GOT3 (cell line): Measurements from ENCODE around the gene SEMA4D.

Experiments
- DNase-seq: peaks from one replicate; lab custom pipeline; 2025; ENCODE audit warnings: mixed read lengths; lab: John Stamatoyannopoulos, UW

SEMA4D gene

DNA sequence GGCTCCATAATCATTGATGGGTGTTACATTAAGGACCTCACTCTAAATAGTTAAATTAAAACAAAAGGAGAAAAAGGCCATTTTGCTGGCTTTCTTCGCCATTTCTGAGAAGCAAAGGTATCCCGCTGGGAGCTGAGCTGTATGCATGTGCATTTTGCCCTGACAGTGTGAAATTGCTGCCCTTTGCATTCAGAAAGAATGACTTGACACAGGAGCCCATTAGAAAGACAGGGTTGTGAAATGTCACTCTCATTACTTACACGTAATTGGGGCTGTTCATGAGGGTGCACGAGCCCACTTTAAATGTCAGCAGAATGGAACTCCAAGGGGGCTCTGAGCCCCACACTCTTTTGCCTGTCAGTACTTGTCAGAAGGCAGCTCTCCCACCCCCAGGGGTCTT is 85.0 kb downstream of the SEMA4D start:
- no peak for DNase-seq

DNA sequence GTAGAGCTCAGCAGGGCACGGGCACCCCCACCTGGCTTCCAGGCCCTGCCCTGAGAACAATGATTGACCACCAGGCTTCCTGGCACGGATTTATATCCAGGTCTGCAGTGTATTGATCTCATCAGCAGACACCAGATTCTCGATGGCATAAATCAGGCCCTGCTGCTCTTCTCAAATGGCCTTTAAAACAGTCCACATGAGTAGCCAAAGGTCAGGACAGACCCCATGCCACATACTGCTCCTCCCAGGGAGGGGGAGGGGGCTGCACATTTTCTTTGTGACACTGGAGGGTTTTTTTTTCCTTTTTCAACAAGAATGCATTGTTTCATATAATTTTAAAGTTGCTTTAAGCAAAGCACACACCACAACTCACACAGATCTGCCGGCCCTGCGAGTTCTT is 85.4 kb downstream of the SEMA4D start:
- no peak for DNase-seq

DNA sequence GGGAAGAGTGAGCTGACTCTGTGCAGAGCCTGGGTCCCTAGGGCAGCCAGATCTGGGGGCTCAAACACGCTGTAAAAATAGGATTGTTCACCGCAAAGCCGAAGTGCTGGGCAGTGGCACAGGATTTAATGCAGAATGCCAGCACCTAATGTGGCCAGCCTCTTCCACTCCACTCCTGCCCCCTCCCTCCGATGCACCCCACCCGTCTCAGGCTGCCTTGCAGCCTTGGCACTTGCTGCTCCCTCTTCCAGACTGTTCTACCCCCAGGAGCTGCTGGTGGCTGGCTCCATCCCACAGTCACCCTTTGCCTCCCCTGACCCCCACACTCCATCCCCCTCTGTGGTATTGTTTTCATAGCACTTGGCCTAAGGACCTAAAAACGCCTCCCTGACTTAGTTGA is 86.2 kb downstream of the SEMA4D start:
- DNase-seq = no peak

DNA sequence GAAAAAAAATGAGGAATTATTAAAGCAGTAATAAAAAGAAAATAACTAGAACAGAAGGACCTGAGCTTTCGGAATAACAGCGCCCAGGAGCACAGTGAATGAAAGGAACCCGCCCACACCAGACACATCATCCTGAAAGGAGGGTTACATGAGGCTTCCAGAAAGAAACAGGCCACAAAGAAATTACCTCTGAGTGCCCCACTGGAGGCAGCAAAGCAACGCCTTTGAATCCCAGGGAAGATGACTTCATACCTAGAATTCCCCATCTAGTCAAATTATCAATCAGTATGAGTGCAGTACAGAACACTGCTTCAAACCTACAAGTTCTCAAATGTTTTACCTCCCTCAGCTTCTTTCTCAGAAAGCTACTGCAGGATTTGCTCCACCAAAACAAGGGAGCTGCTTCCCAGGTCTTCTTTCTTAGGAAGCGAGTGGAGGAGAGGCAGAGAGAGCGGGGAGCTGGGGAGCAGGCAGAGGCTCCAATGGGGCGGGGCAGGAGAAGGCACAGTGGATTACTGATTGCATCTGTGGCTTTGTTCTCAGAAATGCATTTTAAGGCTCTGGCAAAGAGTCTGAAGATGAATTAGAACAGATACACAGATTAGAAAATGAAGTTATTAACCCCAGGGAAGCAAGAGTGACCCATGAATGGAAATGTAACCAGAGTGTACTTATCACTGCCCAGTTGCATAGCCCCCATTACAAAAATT is 87.1 kb downstream of the SEMA4D start:
- DNase-seq = no peak

DNA sequence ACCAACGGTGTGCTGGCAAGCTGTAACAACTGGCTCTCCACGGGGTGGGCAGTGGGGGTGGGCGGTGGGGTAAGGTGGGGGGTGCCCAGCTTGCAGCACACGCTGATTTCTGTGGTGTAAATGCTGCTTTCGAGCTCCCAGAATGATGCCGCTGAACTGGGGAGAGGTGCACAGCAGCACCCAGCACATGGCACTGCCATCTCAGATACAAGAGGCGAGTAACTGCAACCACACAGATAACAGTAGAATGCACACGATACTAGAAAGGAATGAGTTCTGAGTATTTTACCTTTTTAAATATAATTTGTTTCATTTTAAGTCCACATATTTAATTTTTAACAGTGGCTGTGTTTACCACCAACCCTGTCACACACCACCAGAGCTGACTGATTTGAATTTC is 87.9 kb downstream of the SEMA4D start:
- no peak for DNase-seq

DNA sequence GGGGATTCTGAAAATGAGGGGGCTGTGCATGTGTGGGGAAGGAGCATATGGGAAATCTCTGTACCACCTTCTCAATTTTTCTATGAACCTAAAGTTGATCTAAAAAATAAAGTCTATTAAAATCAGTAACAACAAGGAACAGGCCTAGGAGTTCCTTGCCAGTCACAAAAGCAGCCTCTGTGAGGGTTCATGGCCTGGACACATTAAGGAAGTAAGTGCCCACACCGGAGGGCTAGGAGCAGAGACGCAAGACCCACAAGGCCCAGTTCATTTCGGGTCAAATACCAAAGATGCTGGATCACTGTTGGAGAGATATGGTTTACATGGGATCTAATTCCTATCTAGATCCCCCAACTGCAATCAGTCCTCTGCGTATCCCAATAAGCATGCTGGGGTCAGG is 88.4 kb downstream of the SEMA4D start:
- DNase-seq = no peak

DNA sequence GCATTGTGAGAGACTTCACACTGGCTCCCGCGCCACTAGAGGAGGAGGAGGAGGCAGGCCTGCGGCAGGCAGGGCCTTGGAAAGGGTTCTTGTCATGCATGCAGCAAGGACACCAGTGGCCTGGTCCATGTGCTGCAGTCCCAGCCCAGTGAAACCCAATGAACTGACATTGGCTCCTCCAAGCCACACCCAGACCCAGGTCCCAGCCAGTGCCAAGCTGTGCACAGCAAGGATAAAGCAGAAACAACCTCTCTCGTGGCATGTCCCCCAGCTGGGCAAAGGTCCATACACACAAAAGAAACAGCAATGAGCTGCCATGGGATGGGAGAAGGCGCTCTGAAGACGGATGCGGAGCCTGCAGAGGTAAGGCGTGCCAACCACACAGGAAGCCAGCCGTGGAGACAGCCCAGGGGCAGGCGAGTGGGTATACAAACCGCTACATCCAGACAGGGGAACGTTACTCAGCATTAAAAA is 89.2 kb downstream of the SEMA4D start:
- DNase-seq = no peak

DNA sequence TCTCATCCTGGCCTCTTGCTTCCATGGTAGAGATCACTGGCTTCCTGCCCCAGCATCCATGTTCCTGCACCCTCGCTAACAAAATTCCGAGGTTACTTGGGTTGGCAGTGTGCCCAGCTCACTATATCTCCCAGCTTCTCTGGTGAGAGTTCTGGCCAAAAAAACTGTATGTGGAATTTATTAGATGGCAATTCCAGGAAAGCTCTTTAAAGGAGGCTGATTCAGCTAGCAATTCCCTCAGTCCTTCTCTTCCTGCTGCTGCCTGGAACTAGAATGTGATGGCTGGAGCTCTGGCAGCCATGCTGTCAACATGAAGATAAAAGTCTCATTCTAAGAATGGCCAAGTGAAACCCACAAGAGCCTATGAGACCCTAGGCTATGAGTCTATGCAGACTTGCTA is 90.8 kb downstream of the SEMA4D start:
- DNase-seq = no peak

DNA sequence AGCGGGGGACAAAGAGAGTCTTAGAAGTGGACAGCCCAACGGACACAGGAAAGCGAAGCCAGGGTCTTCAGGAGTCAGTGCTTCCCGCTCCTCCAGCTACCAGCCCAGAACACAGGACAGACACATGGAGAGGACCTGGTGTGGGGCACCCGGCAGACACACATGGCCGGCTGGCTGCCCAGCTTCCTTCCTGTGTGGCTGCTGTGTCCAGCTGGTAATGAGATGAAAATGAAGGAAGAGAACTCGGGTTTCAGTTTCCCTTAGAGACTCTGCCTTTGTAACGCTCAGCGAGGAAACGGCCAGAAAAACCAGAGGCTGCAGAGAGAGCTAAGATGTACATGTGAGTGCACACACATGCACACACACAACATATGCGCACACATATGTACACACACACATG is 92.1 kb downstream of the SEMA4D start:
- no peak for DNase-seq

DNA sequence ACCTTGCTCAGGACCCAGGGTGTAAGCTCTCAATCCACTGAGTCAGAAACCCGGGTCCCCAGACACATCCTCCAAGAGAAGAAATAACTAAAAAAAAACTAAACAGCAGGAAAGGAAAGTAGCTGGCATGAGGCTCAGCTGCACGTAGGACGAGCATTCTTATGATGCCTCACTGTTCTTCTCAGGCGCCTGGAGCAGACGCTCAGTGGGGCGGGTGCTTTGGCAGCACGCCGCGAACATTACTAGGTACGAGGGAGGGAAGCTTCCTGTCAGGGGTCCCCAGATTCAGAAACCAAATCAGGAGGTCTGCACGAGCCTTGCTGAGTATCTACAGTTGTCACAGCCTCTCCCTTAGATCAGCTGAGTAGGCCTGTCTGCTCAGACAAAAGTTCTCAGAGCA is 93.8 kb downstream of the SEMA4D start:
- DNase-seq = no peak

DNA sequence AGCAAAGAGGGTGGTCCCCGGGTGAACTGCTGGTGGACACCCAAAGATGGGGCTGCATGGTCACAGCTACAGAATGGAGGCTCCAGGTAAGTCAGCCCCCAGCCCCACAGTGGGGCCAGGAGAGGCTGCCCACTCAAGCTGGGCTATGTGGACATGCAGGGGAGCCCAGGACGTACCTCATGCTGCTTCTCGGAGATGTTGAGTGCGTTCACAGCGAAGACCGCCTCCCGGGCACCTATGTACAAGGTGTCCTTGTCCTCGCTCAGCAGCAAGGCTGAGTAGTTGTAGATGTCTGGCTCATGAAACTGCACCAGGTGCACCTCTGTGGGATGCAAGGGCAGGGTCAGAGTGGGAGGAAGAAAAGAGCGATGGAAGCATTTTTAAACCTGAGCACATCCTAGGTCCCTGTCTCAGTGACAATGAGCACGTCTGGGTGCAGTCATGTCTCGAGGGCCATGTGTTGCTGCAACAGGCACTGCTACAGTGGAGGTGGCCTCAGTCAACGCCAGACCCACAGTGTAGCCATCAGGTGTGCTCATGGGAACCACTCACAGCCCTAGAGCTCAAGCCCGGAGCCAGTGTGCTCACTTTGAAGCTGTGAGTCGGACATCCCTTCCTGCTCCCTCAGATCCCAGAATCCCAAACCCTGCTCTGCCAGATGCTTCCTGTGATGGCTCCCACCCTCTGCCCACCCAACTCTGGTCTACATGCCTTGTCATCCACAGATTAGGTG is 95.1 kb downstream of the SEMA4D start:
- no peak for DNase-seq

DNA sequence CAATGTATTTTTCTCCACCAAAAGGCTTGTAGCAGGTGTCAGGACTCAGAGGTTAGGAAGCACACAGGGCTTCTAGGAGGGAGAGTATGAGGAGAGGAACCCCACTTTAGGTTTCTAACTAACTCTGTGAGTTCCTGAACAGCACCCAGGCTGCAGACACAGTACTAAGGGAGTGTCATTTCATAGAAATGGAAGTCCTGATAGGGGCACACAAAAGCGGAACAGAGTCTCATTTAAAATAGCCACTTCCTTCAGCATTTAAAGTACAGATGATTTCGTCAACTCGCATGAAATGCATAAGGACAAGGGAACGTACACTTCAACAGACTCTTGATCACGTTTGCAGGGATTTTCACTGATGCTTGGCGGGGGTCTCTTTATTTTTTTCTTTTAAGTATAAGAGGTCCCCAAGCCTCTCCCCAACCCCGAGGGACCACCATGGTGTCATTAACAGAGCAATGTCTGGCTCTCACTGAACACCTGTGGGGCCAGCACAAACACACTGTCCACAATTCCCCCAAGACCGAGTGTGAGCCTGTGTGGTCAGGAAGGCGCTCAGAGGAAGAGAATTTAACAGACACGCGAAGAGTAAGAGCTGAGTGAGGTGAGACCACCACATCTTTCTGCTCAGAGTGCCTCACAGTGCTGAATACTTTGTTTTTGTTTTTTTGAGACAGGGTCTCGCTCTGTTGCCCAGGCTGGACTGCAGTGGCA is 97.4 kb downstream of the SEMA4D start:
- no peak for DNase-seq

DNA sequence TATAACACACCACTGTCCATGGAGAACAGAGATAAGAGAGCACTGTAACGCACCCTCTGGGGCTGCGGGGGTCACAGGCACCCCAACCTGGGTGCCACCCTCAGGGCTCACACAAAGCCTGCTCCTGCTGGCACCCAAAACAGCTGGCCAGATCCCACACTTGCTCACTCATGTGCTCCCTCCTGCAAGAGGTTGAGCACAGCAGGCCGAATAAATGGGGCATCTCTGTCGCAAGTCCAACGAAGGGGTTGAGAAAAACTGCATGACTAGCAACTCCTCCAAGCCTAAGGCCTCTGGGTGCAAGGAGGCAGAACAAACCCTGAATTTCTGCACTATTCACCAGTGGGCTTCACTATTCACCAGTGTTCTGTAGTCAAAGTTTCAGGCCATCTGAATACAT is 99.3 kb downstream of the SEMA4D start:
- DNase-seq = no peak

DNA sequence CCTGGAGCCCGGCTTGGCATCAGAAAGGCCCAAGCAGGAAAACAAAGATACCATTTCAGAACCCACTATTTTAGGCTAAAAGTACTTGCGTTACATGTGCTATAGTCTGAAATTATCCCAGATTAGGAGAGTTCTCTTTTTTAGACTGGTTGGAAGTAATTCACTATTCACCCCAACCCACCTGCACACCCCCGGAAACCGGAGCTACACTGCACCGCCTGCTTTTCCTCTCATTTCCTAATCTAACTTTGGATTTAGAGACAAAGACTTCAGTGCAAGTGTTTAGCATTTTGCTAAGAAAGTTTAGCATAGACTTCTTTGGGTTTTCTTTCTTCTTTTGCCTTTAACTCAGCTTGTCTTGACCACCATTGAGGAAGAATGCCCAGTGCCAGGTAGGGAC is 100.4 kb downstream of the SEMA4D start:
- DNase-seq = no peak

DNA sequence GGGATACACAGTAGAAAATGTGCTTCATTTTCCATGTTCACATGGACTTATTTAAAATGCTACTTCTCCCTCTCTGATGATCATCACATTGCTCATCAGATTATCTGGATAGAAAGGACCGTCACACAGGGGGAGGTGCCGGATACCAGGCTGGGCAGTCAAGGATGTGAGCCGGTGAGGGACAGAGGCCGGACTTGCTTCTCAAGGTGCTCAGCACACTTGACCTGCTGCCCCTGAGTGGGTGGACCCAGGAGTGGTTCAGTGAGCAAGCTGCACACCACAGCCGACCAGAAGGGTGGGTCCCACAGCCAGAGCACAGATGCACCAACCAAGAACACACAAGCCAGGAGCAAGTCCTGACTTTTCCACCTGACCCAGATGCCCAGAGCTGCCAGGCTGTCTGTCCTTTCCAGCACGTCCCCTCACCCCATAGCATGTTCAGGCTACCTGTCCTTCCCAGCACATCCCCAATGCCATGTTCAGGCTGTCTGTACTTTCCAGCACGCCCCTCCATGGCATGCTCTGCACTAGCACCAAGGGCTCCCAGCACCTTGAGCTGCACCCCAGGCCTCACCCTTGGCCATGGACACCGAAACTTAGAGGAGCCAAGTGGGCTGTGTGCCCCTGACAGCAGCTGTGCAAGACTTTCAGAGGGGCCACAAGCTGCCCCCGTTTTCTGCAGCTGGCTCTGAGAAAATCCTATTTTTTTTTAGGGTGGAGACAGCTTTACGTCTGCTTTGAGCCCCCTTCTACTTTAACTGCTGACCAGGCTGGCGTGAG is 101.8 kb downstream of the SEMA4D start:
- DNase-seq = no peak

DNA sequence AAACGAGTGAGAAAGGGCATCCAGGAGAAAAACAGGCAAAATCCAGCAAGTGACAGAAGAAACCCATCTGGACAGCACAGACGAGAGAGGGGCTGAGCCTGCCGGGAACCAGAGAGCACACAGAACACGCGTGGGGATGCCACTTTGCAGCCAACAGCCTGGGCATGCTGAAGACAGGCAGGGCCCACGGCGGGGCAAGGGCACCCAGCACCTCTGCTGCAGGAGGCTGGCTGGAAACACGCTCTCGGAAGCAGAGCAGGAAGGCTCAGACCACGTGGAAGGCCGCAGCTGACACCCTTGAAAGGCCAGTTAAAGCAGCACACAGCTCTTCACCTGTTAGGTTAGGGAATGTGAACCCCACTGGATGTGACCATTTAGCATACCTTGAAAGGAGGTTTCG is 103.5 kb downstream of the SEMA4D start:
- DNase-seq = no peak

DNA sequence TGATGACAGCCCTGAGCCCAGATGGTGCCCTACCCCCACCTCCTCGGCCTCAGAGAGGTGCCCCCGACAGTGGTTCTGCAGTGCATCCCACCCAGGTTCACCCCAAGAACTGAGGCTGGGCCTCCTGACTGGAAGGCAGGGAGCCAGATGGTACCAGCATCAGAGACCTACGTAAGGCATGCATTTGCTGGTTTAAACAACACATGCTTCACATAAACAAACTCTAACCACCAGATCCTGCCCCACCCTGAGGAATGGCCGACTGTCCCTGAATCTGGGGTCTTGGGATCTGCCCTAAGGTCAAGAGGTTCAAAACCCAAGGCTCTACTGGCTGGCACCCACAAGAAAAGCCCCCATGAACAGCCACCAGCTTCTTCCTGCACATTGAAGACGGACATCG is 106.3 kb downstream of the SEMA4D start:
- no peak for DNase-seq

DNA sequence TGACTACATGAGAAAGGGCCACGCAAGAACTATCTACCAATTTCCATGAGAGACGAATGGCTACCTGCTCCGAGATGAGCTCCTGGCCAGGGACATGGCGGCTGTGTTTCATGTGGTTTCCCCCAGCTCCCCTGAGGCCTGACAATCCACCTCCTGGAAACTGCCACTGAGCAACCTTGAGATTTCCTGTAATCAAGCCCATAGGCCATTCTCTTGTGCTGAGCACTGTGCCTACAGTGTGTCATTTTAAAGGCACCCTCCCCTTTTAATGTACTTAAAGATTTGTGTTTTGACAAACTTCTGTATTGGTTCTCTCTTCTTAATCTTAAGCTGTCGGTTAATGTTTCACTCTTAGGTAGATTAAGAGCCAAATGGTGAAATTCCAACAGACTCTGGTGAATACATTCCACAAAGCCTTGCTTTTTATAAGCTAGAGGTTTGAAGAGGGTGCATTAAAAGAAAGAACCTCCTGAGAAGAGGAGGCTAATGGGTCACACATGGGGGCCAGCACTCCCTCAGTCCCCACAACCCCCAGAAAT is 107.3 kb downstream of the SEMA4D start:
- DNase-seq = no peak

DNA sequence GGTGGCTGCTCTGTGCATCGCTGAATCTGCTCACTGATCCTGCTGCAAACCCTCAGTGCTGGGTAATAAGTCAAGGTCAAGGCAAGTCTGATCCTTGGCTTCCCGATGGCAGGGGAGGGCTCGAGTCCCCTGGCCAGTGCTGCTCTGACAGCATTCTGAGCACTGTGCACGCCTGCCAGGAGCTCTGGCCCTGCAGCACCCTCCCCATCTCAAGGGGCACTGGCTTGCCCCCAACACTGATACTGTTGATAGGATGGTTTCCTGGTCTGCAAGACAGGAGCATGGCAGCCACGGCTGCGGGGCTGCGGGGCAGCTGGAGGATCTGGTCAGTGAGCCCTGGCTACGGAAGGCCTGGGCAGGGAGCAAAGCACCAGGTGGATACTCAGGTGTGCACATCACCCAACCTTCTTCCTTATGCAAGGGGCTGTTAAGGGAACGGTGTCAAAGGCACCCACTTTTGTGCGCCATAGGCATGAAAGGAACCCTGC is 107.8 kb downstream of the SEMA4D start:
- no peak for DNase-seq

DNA sequence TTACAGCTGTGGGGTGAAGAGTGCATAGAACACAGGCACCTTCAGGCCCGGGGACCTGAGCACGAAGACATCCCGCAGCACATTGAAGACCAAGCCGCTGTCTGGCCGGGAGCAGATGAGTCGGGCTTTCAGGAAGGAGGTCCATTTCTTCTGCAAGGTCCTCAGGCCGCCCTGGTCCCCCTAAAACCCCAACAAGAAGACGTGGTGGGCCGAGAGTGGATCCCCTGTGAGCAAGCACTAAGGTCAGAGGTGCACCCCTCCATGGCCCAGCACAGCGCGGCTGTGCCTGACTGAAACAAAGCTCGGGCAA is 109.1 kb downstream of the SEMA4D start:
- DNase-seq = no peak

DNA sequence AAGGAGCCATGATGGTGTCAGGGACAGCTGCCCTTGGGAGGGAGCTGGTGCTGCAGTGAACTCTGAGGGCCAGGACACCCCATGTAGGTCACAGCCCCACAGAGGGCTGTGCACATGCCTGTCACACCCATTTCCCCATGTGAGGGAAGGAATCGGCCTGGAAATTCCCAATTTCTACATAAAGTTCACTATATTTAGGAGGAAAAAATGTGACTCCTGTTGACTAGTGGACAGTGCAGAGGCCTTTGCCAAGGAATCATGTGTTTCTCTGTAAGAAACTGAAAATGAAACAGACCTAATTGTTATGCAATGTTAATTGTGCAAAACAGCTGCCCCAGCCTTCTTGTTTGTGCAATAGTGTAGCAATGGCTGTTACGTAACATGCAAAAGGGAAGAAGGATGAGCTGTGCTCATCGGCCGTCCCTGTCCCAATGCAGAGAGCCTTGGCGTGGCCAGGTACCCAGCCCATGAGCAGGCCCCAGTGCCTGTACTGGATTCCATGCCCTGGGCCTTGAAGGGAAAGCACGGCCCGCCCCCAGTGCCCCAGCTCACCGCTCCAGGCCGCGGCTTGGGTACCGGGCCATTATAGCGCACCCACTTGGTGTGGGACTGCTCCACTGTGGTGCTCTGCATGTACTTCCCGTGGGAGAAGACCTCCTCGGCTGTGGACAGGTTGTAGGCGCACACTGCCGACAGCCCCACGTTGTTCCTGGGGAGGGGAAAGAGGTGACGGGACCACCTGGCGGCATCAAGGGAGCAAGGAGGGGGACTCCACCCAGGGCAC is 109.6 kb downstream of the SEMA4D start:
- no peak for DNase-seq
